ENCODE measurements around the gene RASA3. TPM values are rescaled to one million over a fixed set of nuclear protein-coding genes. Genes with fewer than 3 reads are reported as not detected.

The RASA3 gene
- total RNA-seq, 2 donors from 2014 or later, result 6.3 to 12.0 TPM

- WGBS, 2 experiments (ENCODE audit: insufficient coverage in 1 of 2, insufficient read length in 1 of 2), result 89 to 90% methylated on average over 8 to 17 of the region's 17 CpGs
- Histone ChIP-seq H3K9me3 (ENCODE audit: control insufficient read depth, low read length) (no peaks in the 10 kb centered on the region), H3K4me3 (ENCODE audit: low read length) (no peak overlapping the region), H3K27me3 (ENCODE audit: control insufficient read depth, insufficient read depth, low read length, poor library complexity, severe bottlenecking) (no peaks in the 10 kb centered on the region), H3K27ac (ENCODE audit: low read depth, low read length) (no peak overlapping the region), H3K9ac (ENCODE audit: extremely low read depth, low read length, poor library complexity, severe bottlenecking) (no peak overlapping the region), H3K4me1 (ENCODE audit: control insufficient read depth, insufficient read depth, low read length) (no peaks in the 10 kb centered on the region), H3K36me3 (ENCODE audit: control insufficient read depth, insufficient read depth, low read length) (no peaks in the 10 kb centered on the region)
- no peak for DNase-seq
- Mint-ChIP-seq H3K27ac (no peak overlapping the region), H3K36me3 (ENCODE audit: low read depth) (no peaks in the 10 kb centered on the region), H3K4me3 (no peak overlapping the region), H3K9me3 (no peaks in the 10 kb centered on the region), H3K27me3 (ENCODE audit: insufficient read depth) (no peaks in the 10 kb centered on the region), H3K4me1 (peaks cover 2% of the 10 kb centered on the region)
- TF ChIP-seq CTCF (conservative IDR thresholded peaks at IDR 0.05), result no peak
These were observed 12.3 kb upstream of the RASA3 start for GRCh38 chr13:114144606-114145244.

- WGBS, 2 experiments (ENCODE audit: insufficient coverage in 1 of 2, insufficient read length in 1 of 2), result 58 to 68% methylated on average over 19 to 24 of the region's 24 CpGs
- Mint-ChIP-seq H3K4me1 (peaks cover 2% of the 10 kb centered on the region), H3K27me3 (ENCODE audit: insufficient read depth) (no peaks in the 10 kb centered on the region), H3K36me3 (ENCODE audit: low read depth) (no peaks in the 10 kb centered on the region), H3K4me3 (no peak overlapping the region), H3K27ac (no peak overlapping the region), H3K9me3 (no peaks in the 10 kb centered on the region)
- peak; percentile 78 for TF ChIP-seq CTCF (conservative IDR thresholded peaks at IDR 0.05)
- no peaks in the 10 kb centered on the region for H3K4me1 ChIP-seq (ENCODE audit: control insufficient read depth, insufficient read depth, low read length)
- no peak overlapping the region for H3K9ac ChIP-seq (ENCODE audit: extremely low read depth, low read length, poor library complexity, severe bottlenecking)
- H3K36me3 ChIP-seq (ENCODE audit: control insufficient read depth, insufficient read depth, low read length), result no peaks in the 10 kb centered on the region
- H3K9me3 ChIP-seq (ENCODE audit: control insufficient read depth, low read length), result no peaks in the 10 kb centered on the region
- DNase-seq, result peak; percentile 85
- H3K27me3 ChIP-seq (ENCODE audit: control insufficient read depth, insufficient read depth, low read length, poor library complexity, severe bottlenecking), result no peaks in the 10 kb centered on the region
- H3K4me3 ChIP-seq (ENCODE audit: low read length), result no peak overlapping the region
- no peak overlapping the region for H3K27ac ChIP-seq (ENCODE audit: low read depth, low read length)
These were observed 11.6 kb upstream of the RASA3 start for GRCh38 chr13:114143806-114144605.

DNA sequence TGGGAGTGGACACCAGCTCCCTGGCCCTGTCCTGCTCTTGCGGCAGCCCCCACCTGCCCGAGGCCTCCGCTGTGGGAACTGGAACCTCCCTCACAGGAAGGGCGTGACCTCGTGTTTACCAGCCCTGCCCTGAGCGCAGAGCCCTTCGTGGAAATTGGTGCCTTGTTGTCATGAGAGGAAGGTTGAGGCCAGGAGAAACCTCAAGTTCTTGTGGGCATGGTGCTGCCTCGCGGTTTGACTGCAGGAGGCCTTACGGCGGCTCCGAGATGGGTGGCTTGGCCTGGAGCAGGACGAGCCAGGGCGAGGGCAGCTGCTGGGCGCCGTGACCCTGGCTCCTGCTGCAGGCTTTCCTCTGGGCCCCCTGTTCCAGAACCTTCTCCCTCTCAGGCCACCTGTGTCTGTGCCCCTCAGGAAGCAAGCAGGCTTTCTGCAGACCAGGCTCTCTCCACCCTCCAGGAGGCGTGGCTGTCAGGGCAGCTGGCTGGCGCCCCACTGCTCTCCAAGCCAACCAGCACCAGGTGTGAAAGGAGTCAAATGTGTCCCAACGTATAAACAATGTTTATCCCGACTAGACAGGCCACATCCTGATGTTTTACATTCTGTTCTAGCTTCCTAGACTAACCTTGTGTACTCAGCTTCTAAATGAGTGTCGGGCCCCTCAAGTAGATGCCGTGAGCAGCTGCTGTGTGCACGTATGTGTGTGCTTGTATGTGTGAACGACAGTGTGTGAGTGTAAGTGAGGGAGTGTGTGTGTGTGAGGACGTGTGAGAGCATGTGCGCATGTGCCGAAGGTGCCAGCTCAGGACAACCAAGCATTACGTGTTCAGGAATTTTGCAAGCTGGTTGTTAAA, 10.4 kb upstream of the RASA3 start:
- no peak overlapping the region for H3K9ac ChIP-seq (ENCODE audit: extremely low read depth, low read length, poor library complexity, severe bottlenecking)
- no peak overlapping the region for H3K27ac ChIP-seq (ENCODE audit: low read depth, low read length)
- no peaks in the 10 kb centered on the region for H3K27me3 ChIP-seq (ENCODE audit: control insufficient read depth, insufficient read depth, low read length, poor library complexity, severe bottlenecking)
- Mint-ChIP-seq H3K4me3 (no peak overlapping the region), H3K9me3 (no peaks in the 10 kb centered on the region), H3K27ac (no peak overlapping the region), H3K4me1 (peaks cover 2% of the 10 kb centered on the region), H3K27me3 (ENCODE audit: insufficient read depth) (no peaks in the 10 kb centered on the region), H3K36me3 (ENCODE audit: low read depth) (no peaks in the 10 kb centered on the region)
- 87 to 92% methylated on average over 19 to 28 of the region's 28 CpGs for WGBS, 2 experiments (ENCODE audit: insufficient coverage in 1 of 2, insufficient read length in 1 of 2)
- no peak overlapping the region for H3K4me3 ChIP-seq (ENCODE audit: low read length)
- no peaks in the 10 kb centered on the region for H3K36me3 ChIP-seq (ENCODE audit: control insufficient read depth, insufficient read depth, low read length)
- no peak for TF ChIP-seq CTCF (conservative IDR thresholded peaks at IDR 0.05)
- DNase-seq, result peak; percentile 64
- no peaks in the 10 kb centered on the region for H3K4me1 ChIP-seq (ENCODE audit: control insufficient read depth, insufficient read depth, low read length)
- no peaks in the 10 kb centered on the region for H3K9me3 ChIP-seq (ENCODE audit: control insufficient read depth, low read length)
